Gastroesophageal sphincter (tissue), 3 donors: Measurements from ENCODE around the gene PMFBP1.

Experiments used
- POLR2AphosphoS5 ChIP-seq: sonication (generic); formaldehyde crosslinking; IDR thresholded peaks from one replicate; pipeline ENCODE4 v1.6.1; 2017; ENCODE audit warnings: antibody characterized with exemption
- TF ChIP-seq, protein P1 (sequence below), 4 experiments: fragments of 200-600 bp in 2 of 4; fragments of 450-650 bp in 2 of 4; sonication (generic) in 1 of 4; IDR thresholded peaks; one replicate each; pipeline ENCODE4 v1.5.1; 2017 to 2019; ENCODE audit warnings: antibody characterized with exemption in 4 of 4, mild to moderate bottlenecking in 2 of 4, moderate library complexity in 2 of 4

GRCh38 chr16:72189865-72190371 lies 18.0 kb upstream of the PMFBP1 start:
- no peak for TF ChIP-seq POLR2AphosphoS5
- TF ChIP-seq, protein P1, sequence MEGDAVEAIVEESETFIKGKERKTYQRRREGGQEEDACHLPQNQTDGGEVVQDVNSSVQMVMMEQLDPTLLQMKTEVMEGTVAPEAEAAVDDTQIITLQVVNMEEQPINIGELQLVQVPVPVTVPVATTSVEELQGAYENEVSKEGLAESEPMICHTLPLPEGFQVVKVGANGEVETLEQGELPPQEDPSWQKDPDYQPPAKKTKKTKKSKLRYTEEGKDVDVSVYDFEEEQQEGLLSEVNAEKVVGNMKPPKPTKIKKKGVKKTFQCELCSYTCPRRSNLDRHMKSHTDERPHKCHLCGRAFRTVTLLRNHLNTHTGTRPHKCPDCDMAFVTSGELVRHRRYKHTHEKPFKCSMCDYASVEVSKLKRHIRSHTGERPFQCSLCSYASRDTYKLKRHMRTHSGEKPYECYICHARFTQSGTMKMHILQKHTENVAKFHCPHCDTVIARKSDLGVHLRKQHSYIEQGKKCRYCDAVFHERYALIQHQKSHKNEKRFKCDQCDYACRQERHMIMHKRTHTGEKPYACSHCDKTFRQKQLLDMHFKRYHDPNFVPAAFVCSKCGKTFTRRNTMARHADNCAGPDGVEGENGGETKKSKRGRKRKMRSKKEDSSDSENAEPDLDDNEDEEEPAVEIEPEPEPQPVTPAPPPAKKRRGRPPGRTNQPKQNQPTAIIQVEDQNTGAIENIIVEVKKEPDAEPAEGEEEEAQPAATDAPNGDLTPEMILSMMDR (IDR thresholded peaks at IDR 0.05): no peak
